ENCODE results near the gene TMEM108. TPM values are rescaled to one million over a fixed set of nuclear protein-coding genes. Genes with fewer than 3 reads are reported as not detected.

TMEM108 gene
- total and polyA plus RNA-seq, 2 experiments from 2014 or later: 7.4 to 15.3 TPM

DNA sequence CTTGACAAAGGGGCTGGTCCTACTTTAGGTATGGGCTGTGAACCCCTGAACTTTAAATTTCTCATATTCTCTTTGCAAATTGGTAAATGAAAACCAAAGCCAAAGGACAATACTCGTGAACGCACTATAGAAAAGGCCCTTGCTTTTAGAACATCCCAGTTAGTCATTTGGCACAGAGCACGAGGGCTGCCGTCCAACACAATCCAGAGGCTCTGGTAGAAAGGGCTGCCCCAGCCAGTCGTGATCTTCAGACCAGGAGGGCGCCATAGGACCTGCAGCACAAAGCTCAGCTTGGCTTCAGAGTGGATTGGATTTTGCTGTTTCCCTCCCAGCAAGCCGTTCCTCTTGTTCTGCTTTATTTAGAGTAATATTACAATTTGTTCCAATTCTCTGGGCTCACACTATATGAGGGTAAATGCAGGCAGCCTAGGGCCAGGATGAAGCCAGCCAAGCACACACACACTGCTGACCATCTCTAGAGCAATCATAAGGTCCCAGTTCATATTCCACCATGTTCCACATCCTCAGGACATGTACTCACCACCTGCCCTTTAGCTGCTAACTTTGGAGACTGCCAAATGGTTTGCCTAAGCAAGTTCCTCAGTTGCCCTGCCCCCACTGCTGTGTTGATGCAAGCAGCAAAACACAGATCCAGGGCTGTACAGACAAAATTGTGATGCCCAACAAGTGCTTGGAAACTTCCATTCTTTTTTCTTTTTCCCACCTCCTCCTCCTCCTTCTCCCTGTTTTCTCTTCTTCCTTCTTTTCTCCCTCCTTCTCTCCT is 355.7 kb downstream of the TMEM108 start:
- no peak overlapping the region for H3K4me3 Mint-ChIP-seq
- Histone ChIP-seq H3K9me2 (ENCODE audit: insufficient read depth) (no peaks in the 10 kb centered on the region), H3K4me1 (ENCODE audit: insufficient read depth) (no peaks in the 10 kb centered on the region), H2AFZ (no peak overlapping the region), H3K4me2 (no peak overlapping the region), H3K79me2 (replicated peaks; ENCODE audit: insufficient read depth) (no peaks in the 10 kb centered on the region), H4K20me1 (replicated peaks; ENCODE audit: insufficient read depth) (no peaks in the 10 kb centered on the region), H3K4me3 (no peak overlapping the region), H3K27ac (ENCODE audit: low read depth) (no peak overlapping the region), H3K36me3 (ENCODE audit: insufficient read depth) (no peaks in the 10 kb centered on the region), H3F3A (replicated peaks; ENCODE audit: low read depth) (no peaks in the 10 kb centered on the region), H3K27me3 (ENCODE audit: insufficient read depth) (no peaks in the 10 kb centered on the region)
- H3K27ac Mint-ChIP-seq: no peak overlapping the region
- DNase-seq (ENCODE audit: low spot score): no peak
- H3K4me1 Mint-ChIP-seq: no peaks in the 10 kb centered on the region
- TF ChIP-seq CREB1 (CRISPR knock-in tag; IDR thresholded peaks at IDR 0.05; ENCODE audit: low read depth) (no peak), NANOG (IDR thresholded peaks at IDR 0.05; ENCODE audit: borderline replicate concordance) (no peak), ZNF331 (CRISPR knock-in tag; IDR thresholded peaks at IDR 0.05; ENCODE audit: low read depth) (no peak), JUNB (IDR thresholded peaks at IDR 0.05; ENCODE audit: unreplicated experiment) (no peak), POLR2AphosphoS5 (IDR thresholded peaks at IDR 0.05; ENCODE audit: low read depth) (no peak), EZH2 (IDR thresholded peaks at IDR 0.05; ENCODE audit: low read depth, unreplicated experiment) (no peak)
- TF ChIP-seq, protein P1, sequence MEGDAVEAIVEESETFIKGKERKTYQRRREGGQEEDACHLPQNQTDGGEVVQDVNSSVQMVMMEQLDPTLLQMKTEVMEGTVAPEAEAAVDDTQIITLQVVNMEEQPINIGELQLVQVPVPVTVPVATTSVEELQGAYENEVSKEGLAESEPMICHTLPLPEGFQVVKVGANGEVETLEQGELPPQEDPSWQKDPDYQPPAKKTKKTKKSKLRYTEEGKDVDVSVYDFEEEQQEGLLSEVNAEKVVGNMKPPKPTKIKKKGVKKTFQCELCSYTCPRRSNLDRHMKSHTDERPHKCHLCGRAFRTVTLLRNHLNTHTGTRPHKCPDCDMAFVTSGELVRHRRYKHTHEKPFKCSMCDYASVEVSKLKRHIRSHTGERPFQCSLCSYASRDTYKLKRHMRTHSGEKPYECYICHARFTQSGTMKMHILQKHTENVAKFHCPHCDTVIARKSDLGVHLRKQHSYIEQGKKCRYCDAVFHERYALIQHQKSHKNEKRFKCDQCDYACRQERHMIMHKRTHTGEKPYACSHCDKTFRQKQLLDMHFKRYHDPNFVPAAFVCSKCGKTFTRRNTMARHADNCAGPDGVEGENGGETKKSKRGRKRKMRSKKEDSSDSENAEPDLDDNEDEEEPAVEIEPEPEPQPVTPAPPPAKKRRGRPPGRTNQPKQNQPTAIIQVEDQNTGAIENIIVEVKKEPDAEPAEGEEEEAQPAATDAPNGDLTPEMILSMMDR (conservative IDR thresholded peaks at IDR 0.05; ENCODE audit: low read depth in 2 of 2): 0 out of 4 replicates have a peak, but pooled peaks of 1 of the 2 experiments have one; percentile 14
- TF ChIP-seq, protein P2, sequence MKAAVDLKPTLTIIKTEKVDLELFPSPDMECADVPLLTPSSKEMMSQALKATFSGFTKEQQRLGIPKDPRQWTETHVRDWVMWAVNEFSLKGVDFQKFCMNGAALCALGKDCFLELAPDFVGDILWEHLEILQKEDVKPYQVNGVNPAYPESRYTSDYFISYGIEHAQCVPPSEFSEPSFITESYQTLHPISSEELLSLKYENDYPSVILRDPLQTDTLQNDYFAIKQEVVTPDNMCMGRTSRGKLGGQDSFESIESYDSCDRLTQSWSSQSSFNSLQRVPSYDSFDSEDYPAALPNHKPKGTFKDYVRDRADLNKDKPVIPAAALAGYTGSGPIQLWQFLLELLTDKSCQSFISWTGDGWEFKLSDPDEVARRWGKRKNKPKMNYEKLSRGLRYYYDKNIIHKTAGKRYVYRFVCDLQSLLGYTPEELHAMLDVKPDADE (IDR thresholded peaks at IDR 0.05): no peak
- H3K27me3 Mint-ChIP-seq (ENCODE audit: insufficient read depth, low read depth, poor library complexity): peaks cover 6% of the 10 kb centered on the region
- peaks cover 4% of the 10 kb centered on the region; the same call in 2 of the 3 replicates for H3K36me3 Mint-ChIP-seq (ENCODE audit: low read depth)
- ATAC-seq: no peak
- H3K9me3 Mint-ChIP-seq: no peaks in the 10 kb centered on the region

DNA sequence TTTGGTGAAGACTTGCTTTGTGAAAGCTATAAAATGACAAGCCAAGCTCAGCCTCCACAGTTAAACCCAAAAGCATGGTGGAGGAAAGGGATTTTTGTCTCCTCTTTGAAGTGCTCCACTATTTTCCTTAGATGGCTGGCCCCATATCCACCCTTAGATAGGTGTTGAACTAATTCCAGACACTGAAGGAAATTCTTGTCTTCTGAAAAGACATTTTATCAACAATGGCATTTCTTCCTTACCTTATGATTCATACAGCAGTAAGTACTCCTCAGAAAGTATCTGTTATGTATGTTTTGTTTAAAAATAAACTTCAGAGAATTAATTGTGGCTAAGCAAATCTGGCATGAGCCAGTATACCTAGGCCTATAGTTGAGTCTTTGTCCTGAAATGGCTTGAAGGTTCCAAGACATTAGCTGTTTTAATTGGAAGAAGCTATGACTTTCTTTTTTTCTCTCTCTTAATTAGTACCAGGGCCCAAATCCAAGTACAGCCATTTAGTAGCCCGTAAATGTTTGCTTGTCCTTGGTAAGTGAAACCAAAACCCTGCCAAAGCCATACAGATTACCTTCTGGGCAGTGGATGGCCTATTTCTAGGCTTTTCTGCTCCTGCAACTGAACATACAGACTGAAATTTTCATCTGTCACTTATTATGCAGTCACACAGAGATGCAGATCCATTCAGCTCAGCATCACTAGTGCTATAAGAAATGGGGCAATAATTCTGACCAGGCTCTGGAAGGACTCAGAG is 356.5 kb downstream of the TMEM108 start:
- no peak overlapping the region for H3K27ac ChIP-seq (ENCODE audit: low read depth)
- no peak for DNase-seq (ENCODE audit: low spot score)
- no peaks in the 10 kb centered on the region for H3K4me1 ChIP-seq (ENCODE audit: insufficient read depth)
- peaks cover 4% of the 10 kb centered on the region; the same call in 2 of the 3 replicates for H3K36me3 Mint-ChIP-seq (ENCODE audit: low read depth)
- no peak overlapping the region for H3K4me3 ChIP-seq
- ATAC-seq: no peak
- H4K20me1 ChIP-seq (replicated peaks; ENCODE audit: insufficient read depth): no peaks in the 10 kb centered on the region
- H3F3A ChIP-seq (replicated peaks; ENCODE audit: low read depth): no peaks in the 10 kb centered on the region
- H3K27ac Mint-ChIP-seq: no peak overlapping the region
- H3K4me1 Mint-ChIP-seq: no peaks in the 10 kb centered on the region; the same call in 2 of the 3 replicates
- no peak overlapping the region for H3K4me3 Mint-ChIP-seq
- no peak overlapping the region for H2AFZ ChIP-seq
- H3K9me3 Mint-ChIP-seq: no peaks in the 10 kb centered on the region
- H3K9me2 ChIP-seq (ENCODE audit: insufficient read depth): no peaks in the 10 kb centered on the region
- H3K79me2 ChIP-seq (replicated peaks; ENCODE audit: insufficient read depth): no peaks in the 10 kb centered on the region
- H3K4me2 ChIP-seq: no peak overlapping the region
- peaks cover 6% of the 10 kb centered on the region for H3K27me3 Mint-ChIP-seq (ENCODE audit: insufficient read depth, low read depth, poor library complexity)
- H3K36me3 ChIP-seq (ENCODE audit: insufficient read depth): no peaks in the 10 kb centered on the region
- no peak for TF ChIP-seq STAT1 (IDR thresholded peaks at IDR 0.05; ENCODE audit: unreplicated experiment)
- TF ChIP-seq, protein P1 (conservative IDR thresholded peaks at IDR 0.05; ENCODE audit: low read depth in 2 of 2): no peak
- TF ChIP-seq, protein P3, sequence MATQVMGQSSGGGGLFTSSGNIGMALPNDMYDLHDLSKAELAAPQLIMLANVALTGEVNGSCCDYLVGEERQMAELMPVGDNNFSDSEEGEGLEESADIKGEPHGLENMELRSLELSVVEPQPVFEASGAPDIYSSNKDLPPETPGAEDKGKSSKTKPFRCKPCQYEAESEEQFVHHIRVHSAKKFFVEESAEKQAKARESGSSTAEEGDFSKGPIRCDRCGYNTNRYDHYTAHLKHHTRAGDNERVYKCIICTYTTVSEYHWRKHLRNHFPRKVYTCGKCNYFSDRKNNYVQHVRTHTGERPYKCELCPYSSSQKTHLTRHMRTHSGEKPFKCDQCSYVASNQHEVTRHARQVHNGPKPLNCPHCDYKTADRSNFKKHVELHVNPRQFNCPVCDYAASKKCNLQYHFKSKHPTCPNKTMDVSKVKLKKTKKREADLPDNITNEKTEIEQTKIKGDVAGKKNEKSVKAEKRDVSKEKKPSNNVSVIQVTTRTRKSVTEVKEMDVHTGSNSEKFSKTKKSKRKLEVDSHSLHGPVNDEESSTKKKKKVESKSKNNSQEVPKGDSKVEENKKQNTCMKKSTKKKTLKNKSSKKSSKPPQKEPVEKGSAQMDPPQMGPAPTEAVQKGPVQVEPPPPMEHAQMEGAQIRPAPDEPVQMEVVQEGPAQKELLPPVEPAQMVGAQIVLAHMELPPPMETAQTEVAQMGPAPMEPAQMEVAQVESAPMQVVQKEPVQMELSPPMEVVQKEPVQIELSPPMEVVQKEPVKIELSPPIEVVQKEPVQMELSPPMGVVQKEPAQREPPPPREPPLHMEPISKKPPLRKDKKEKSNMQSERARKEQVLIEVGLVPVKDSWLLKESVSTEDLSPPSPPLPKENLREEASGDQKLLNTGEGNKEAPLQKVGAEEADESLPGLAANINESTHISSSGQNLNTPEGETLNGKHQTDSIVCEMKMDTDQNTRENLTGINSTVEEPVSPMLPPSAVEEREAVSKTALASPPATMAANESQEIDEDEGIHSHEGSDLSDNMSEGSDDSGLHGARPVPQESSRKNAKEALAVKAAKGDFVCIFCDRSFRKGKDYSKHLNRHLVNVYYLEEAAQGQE (IDR thresholded peaks at IDR 0.05; ENCODE audit: unreplicated experiment): no peak
- TF ChIP-seq ZNF331 (CRISPR knock-in tag; IDR thresholded peaks at IDR 0.05; ENCODE audit: low read depth): no peak
- no peaks in the 10 kb centered on the region for H3K27me3 ChIP-seq (ENCODE audit: insufficient read depth)
